Measurements from ENCODE around the gene STAT5B.
"Not testable (repeated sequence)": the region's sequence is repeated elsewhere in the genome, so short reads cannot be mapped to it uniquely, and the experiment has no call there.

STAT5B gene

DNA sequence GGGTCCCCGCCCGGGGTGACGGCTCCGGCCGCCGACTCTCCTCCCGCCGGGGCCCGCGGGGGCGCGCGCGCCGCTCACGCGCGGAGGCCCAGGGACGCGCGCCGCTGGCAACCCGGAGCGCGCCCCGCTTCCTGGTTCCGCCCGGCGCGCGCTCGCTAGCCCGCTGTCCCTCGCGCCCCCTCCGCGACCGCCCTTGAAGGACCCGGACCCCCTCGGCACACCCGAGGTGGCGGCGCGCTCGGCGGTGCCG, at the start of gene STAT5B:
Gene STAT5B (minus strand): TSS at position 33 of the 250 bp plus-strand sequence. CDS start 44,264 bp downstream, outside the sequence.
- peak; percentile 13 for DNase-seq

GRCh38 chr17:42325026-42325425, 48.8 kb upstream of the STAT5B start:
- DNase-seq = peak; percentile 90

GRCh38 chr17:42323268-42323773, 47.1 kb upstream of the STAT5B start:
- DNase-seq = no peak

DNA sequence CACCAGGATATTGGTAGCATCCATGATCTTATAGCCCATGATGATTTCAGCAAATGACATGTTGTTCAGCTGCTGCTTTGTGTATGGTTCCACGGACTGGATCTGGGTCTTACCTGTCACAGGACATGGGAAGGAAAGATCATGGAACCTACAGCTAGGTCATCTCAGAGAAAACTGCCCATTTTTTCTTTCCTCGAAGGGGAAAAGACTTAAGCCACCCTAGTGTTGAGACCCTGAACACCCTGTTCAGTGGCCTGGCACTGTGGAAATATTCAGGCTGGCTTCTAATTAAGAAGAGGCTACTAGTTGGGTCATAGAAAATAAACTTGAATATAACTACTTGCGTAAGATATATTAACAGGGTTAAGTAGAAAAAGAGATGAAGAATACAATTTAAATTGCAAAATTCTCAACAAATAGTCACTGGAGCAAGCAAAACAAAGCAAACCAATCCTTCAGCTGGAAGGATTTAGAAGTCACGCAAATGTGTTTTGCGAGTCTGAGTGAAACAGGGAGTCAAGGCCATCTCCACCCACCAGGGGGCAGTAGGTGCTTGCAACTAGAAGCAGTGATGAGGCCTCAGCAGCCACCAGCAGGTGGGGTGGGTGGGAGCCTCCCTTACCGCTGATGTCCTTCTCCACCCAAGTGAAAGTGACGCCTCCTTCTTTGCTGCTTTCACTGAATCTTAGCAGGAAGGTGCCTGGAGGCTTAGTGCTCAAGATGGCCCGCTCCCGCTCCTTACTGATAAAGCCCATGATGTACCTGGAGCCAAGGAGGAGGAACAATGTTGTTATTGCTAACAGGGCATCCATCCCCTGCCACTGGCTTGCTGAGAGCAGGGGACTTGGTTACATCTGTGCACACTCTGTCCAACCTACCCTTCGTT, 46.4 kb upstream of the STAT5B start:
- peak; percentile 78 for DNase-seq

GRCh38 chr17:42321555-42321954, 45.4 kb upstream of the STAT5B start:
- DNase-seq = no peak

GRCh38 chr17:42317967-42318366, 41.8 kb upstream of the STAT5B start:
- DNase-seq = not testable (repeated sequence)

DNA sequence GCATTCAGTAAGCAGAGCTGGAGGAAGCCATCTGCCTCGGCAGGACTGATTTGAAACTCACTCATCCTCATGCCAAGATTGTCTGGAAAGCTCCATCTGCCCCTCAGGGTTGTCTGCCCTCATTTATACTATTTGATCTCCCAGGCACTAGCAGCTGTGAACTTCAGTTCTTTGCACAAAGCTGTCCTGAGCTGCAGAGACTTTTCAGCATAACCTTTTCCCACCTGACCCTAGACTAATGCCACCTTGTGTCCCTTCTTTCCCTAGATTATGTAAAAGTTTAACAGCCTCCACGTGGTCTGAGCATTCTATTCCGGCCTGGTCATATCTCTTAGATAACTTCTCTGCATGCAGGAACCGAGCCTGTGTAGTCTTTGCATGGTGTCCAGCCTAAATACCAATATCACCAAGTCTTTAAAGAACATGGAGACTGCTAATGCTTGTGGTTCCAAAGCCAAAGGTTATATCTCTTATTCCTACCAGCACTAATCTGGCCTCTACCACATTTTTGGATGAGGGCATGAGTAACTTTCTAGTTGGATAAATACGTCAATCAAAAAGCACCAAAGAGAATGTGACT, 41.2 kb upstream of the STAT5B start:
- no peak for DNase-seq

DNA sequence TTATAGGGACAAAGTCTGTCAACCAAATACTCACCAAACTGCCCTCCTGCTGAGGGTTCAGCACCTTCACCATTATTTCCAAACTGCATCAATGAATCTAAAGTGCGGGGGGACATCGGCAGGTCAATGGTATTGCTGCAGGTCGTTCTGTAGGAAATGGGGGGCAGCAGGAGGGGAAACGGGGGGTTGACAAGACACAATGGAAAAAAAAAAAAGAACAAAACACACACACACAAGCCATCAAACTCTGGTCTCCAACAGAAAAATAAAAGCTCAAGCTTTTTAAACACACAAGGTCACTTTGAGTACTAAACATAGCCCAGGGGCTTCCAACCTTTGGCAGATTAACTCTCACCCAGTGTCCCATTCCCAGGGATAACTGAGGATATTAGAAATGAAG, 40.6 kb upstream of the STAT5B start:
- DNase-seq = no peak

DNA sequence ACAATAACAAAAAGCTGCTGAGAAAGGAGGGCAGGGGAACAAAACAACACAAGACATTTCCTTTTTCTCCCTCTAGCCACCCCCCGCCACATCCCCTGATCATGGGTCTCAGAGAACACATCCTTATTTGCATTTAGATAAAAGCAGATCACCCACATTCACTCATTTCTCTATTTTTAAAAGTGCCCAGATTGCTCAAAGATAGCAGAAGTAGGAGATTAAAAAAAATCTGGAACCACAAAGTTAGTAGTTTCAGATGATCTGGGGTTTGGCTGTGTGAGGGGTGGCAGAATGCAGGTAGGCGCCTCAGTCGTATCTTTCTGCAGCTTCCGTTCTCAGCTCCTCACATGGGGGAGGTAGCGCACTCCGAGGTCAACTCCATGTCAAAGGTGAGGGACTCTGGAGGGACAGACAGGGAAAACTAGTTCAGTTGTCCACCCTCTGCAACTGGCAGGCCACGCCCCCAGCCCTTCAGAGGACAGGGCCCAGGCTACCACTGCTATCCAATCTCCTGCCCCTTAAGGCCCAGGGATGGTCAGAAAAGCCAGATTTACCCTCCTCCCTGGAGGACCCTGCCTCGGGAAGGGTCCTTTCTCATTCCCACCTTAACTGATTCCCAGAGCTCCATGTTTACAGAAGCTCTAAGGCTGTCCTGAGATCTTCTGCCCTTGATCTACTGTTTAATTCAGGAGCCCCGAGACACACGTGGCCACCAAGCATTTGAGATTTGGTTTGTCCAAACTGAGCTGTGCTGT, 39.4 kb upstream of the STAT5B start:
- no peak for DNase-seq

- DNase-seq = no peak
Measured at GRCh38 chr17:42313773-42314566, 37.8 kb upstream of the STAT5B start.

DNA sequence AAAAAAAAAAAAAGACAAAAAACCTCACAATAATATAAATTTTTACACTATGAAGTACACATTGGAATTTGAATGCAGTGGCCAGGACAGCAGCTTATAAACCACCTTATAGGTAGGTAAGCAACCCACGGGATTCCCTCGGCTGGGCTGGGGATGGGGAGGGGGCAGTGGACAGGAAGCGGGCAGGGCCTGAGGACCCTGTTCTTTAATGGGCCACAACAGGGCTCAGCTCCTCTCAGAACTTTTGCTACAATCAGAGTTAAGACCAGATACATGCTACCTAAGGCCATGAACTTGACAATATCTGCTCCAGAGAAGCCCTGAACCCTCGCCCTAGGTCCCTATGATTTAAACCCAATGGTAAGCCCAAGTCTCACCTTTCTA, 37.2 kb upstream of the STAT5B start:
- no peak for DNase-seq

- DNase-seq = peak; percentile 32
Measured at GRCh38 chr17:42312285-42313130, 36.3 kb upstream of the STAT5B start.

DNA sequence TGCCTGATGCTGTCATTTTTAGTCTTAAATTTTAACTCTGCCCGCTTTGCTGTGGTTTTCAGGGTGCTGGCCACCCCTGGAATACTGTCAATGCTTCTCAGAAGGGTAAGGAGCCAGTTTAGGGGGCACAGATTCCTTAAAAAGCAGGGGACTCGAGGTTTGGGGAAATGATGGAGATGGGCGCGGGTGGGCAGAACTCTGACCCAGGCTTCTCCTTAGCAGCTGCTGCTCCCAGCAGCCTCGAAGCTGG, 35.8 kb upstream of the STAT5B start:
- no peak for DNase-seq

DNA sequence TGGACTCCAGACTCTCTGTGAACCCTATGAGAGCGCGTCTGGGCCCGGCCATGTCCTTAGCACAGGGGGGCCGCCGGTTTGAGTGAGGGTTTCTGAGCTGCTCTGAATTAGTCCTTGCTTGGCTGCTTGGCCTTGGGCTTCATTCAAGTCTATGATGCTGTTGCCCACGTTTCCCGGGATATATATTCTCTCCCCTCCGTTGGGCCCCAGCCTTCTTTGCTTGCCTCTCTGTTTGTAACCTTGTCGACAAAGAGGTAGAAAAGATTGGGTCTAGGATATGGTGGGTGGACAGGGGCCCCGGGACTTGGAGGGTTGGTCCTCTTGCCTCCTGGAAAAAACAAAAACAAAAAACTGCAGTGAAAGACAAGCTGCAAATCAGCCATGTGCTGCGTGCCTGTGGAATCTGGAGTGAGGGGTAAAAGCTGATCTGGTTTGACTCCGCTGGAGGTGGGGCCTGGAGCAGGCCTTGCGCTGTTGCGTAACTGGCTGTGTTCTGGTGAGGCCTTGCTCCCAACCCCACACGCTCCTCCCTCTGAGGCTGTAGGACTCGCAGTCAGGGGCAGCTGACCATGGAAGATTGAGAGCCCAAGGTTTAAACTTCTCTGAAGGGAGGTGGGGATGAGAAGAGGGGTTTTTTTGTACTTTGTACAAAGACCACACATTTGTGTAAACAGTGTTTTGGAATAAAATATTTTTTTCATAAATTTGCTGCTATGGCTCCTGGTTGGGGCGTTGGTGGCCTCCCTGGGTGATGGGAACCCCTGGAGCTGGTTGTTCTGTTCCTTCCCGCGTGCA, 35.2 kb upstream of the STAT5B start:
- DNase-seq = peak; percentile 75

- no peak for DNase-seq
Measured at GRCh38 chr17:42310787-42311215, 34.6 kb upstream of the STAT5B start.

- no peak for DNase-seq
Measured at GRCh38 chr17:42309986-42310786, 34.0 kb upstream of the STAT5B start.

- no peak for DNase-seq
Measured at GRCh38 chr17:42309142-42309541, 33.0 kb upstream of the STAT5B start.

DNA sequence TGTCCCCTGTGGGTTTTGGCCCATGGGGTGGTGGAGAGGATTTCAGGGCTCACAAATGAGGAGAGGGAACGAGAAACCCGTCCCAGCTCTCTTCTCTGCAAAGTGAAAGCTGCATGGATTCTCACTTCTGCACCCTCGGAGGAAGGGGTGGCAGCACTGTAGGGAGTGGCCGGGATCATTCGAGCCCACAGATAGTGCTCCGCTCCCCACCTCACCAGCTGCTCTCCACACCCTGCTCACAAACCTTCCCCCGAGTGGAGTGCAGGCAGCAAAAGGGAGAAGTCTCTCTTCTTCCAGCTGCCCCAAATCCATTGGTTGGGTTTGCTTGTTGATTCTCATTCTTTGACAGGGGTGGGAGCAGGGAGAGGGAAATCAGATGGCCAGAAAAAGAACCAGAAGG, 32.3 kb upstream of the STAT5B start:
- DNase-seq = no peak

- DNase-seq = no peak
Measured at GRCh38 chr17:42307362-42307927, 31.3 kb upstream of the STAT5B start.

GRCh38 chr17:42306385-42306667, 30.1 kb upstream of the STAT5B start:
- DNase-seq = no peak
